ENCODE results near the gene AFF3. TPM values are rescaled to one million over a fixed set of nuclear protein-coding genes. Genes with fewer than 3 reads are reported as not detected.

AFF3 gene
- total and polyA plus RNA-seq, 10 of the 15 experiments (the other 5 are each of a cell fraction or from before 2014, with no cell fraction given): 0.26 to 5.5 (median 3.0) TPM

- Histone ChIP-seq H4K20me1 (ENCODE audit: control insufficient read depth, insufficient read depth) (no peaks in the 10 kb centered on the region), H3K4me2 (ENCODE audit: control insufficient read depth, insufficient read depth) (no peak overlapping the region), H2AFZ (ENCODE audit: control insufficient read depth, low read depth, low read length) (no peak overlapping the region), H3K9me3 (replicated peaks; ENCODE audit: control insufficient read depth, insufficient read depth, low read length) (no peaks in the 10 kb centered on the region), H3K36me3 (ENCODE audit: control insufficient read depth in 2 of 2, insufficient read depth in 2 of 2, low read length in 1 of 2) (no peaks in the 10 kb centered on the region), H3K27me3 (replicated peaks in 1 of 2; ENCODE audit: control insufficient read depth in 2 of 2, insufficient read depth in 2 of 2, low read length in 1 of 2) (no peaks in the 10 kb centered on the region), H3K4me1 (ENCODE audit: control insufficient read depth, insufficient read depth, low read length) (no peaks in the 10 kb centered on the region), H3K27ac (ENCODE audit: control insufficient read depth, insufficient read depth) (no peak overlapping the region), H3K79me2 (ENCODE audit: control insufficient read depth, insufficient read depth, low read length) (no peaks in the 10 kb centered on the region), H3K9ac (ENCODE audit: control insufficient read depth, insufficient read depth, low read length) (no peak overlapping the region), H3K4me3 (no peak overlapping the region)
- POLR2A ChIA-PET: no interaction called here
- RAD21 ChIA-PET (ENCODE audit: unreplicated experiment): no interaction called here
- SMC1A ChIA-PET (ENCODE audit: uncharacterized antibody, unreplicated experiment): no interaction called here
- no peak for FAIRE-seq
- peak; percentile 31; the same call in 2 of the 3 replicates for ATAC-seq
- in situ Hi-C loops (cut with MboI) (no loop called here), intact Hi-C loops (cut with micrococcal nuclease; ENCODE audit: unreplicated experiment) (no loop called here)
- 41% methylated on average over 11 of the region's 12 CpGs for WGBS (ENCODE audit: insufficient coverage, insufficient replicate concordance, low lambda C conversion rate, missing lambda C conversion rate)
- CTCF ChIA-PET: interaction anchor here (0.6 to 1.0 kb wide), 2 partner anchors 10 to 228 kb away, joined by 3 read pairs; no protein-coding TSS in a partner anchor
- no TSS peak for BruUV-seq (replicated peaks)
- TF ChIP-seq ZNF274 (IDR thresholded peaks at IDR 0.05; ENCODE audit: insufficient read depth, insufficient read length) (no peak), CTCF (IDR thresholded peaks at IDR 0.05 in 2 of 3, conservative IDR thresholded peaks at IDR 0.05 in 1 of 3; ENCODE audit: control insufficient read depth in 2 of 3, extremely low read depth in 1 of 3, insufficient read depth in 1 of 3, low read depth in 3 of 3, low read length in 3 of 3) (0 out of 6 replicates have a peak, but pooled peaks of 1 of the 3 experiments have one; percentile 8), PML (IDR thresholded peaks at IDR 0.05; ENCODE audit: low read length) (no peak), NKRF (conservative IDR thresholded peaks at IDR 0.05) (no peak)
- no peak for DNase-seq (ENCODE audit: low read depth, low spot score)
These were observed 527.1 kb downstream of the AFF3 start for GRCh38 chr2:99615247-99615771.

All from GM12878 (cell line).